ENCODE measurements around the gene FAIM.
"Not testable (repeated sequence)": the region's sequence is repeated elsewhere in the genome, so short reads cannot be mapped to it uniquely, and the experiment has no call there.

- not testable (repeated sequence) for TF ChIP-seq POLR2A, CTCF (IDR thresholded peaks at IDR 0.05)
Measured at GRCh38 chr3:138597186-138597976, 11.2 kb upstream of the FAIM start.
